ENCODE measurements around the gene INPP5A. TPM values are rescaled to one million over a fixed set of nuclear protein-coding genes. Genes with fewer than 3 reads are reported as not detected.

INPP5A gene
- total and polyA plus RNA-seq, 9 of the 15 experiments (the other 6 are each of a cell fraction or from before 2014, with no cell fraction given): 0.66 to 11.6 (median 7.7) TPM

- ChIA-PET CTCF (ENCODE audit: low intra/inter-chr PET ratio) (no interaction called here), POLR2A (no interaction called here)
- no peak overlapping the region for H3K27ac ChIP-seq (ENCODE audit: extremely low read depth, low read depth, low read length)
- peaks cover 0 to 25% of the 10 kb centered on the region in 2 experiments; a peak in 2 of 5 replicates for H3K27me3 ChIP-seq (ENCODE audit: control insufficient read depth in 2 of 2, insufficient read depth in 2 of 2, low read length in 2 of 2)
- WGBS (ENCODE audit: insufficient coverage, low coverage, missing lambda C conversion rate): 11% methylated on average over 7 of the region's 7 CpGs
- in situ Hi-C loops (cut with MboI): no loop called here
- intact Hi-C loops (cut with micrococcal nuclease): no loop called here
- no peak overlapping the region for H3K9ac ChIP-seq (ENCODE audit: insufficient read depth in 1 of 2, low read depth in 2 of 2, low read length in 2 of 2)
- no peaks in the 10 kb centered on the region for H3K36me3 ChIP-seq (ENCODE audit: control insufficient read depth, insufficient read depth, low read length)
- TF ChIP-seq ILF3 (IDR thresholded peaks at IDR 0.05; ENCODE audit: borderline replicate concordance): no peak
- no peak for TF ChIP-seq ZNF79 (CRISPR knock-in tag; IDR thresholded peaks at IDR 0.05; ENCODE audit: low read depth)
- no peak for TF ChIP-seq C11orf30 (IDR thresholded peaks at IDR 0.05; ENCODE audit: low read depth)
- TF ChIP-seq, protein P1, sequence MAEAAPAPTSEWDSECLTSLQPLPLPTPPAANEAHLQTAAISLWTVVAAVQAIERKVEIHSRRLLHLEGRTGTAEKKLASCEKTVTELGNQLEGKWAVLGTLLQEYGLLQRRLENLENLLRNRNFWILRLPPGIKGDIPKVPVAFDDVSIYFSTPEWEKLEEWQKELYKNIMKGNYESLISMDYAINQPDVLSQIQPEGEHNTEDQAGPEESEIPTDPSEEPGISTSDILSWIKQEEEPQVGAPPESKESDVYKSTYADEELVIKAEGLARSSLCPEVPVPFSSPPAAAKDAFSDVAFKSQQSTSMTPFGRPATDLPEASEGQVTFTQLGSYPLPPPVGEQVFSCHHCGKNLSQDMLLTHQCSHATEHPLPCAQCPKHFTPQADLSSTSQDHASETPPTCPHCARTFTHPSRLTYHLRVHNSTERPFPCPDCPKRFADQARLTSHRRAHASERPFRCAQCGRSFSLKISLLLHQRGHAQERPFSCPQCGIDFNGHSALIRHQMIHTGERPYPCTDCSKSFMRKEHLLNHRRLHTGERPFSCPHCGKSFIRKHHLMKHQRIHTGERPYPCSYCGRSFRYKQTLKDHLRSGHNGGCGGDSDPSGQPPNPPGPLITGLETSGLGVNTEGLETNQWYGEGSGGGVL (CRISPR knock-in tag; IDR thresholded peaks at IDR 0.05): no peak
- TF ChIP-seq, protein P2, sequence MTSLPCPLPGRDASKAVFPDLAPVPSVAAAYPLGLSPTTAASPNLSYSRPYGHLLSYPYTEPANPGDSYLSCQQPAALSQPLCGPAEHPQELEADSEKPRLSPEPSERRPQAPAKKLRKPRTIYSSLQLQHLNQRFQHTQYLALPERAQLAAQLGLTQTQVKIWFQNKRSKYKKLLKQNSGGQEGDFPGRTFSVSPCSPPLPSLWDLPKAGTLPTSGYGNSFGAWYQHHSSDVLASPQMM (CRISPR knock-in tag; IDR thresholded peaks at IDR 0.05): no peak
- TF ChIP-seq RBM34 (IDR thresholded peaks at IDR 0.05; ENCODE audit: borderline replicate concordance, insufficient read depth, low read length): no peak
- no peak for TF ChIP-seq FOXK1 (CRISPR knock-in tag; IDR thresholded peaks at IDR 0.05; ENCODE audit: borderline replicate concordance)
- TF ChIP-seq, protein P3, sequence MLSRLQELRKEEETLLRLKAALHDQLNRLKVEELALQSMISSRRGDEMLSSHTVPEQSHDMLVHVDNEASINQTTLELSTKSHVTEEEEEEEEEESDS (CRISPR knock-in tag; IDR thresholded peaks at IDR 0.05): no peak
- TF ChIP-seq ZNF77 (CRISPR knock-in tag; IDR thresholded peaks at IDR 0.05): no peak
- H3K4me1 ChIP-seq (replicated peaks in 1 of 2; ENCODE audit: control insufficient read depth in 2 of 2, insufficient read depth in 2 of 2, low read length in 2 of 2): peaks cover 0 to 14% of the 10 kb centered on the region in 2 experiments; a peak in 2 of 5 replicates
- H3K9me3 ChIP-seq (replicated peaks; ENCODE audit: control insufficient read depth, insufficient read depth, low read depth, low read length): no peaks in the 10 kb centered on the region
- H3K4me3 ChIP-seq: no peak overlapping the region
- no peak for FAIRE-seq
- ATAC-seq: no peak
- H2AFZ ChIP-seq (ENCODE audit: low read depth, low read length): no peak overlapping the region
- H3K9me1 ChIP-seq (ENCODE audit: control insufficient read depth, insufficient read depth, low read length): no peaks in the 10 kb centered on the region
- H3K79me2 ChIP-seq (ENCODE audit: control insufficient read depth, insufficient read depth, low read length): no peaks in the 10 kb centered on the region
- DNase-seq (ENCODE audit: extremely low read depth in 1 of 4, low spot score in 3 of 4): no peak
- no TSS peak for BruUV-seq (replicated peaks)
- H3K4me2 ChIP-seq (ENCODE audit: insufficient read depth, low read length): no peak overlapping the region
- no peaks in the 10 kb centered on the region for H4K20me1 ChIP-seq (replicated peaks; ENCODE audit: control insufficient read depth, insufficient read depth, low read length)
Measured at GRCh38 chr10:132806110-132806509, 268.5 kb downstream of the INPP5A start.

Measured in K562 (cell line).